T1000 (cell line): Measurements from ENCODE around the gene GPRIN2.
A peak's percentile ranks its signal among the peaks of the same experiment; 100 is the strongest.
"Not testable (repeated sequence)": the region's sequence is repeated elsewhere in the genome, so short reads cannot be mapped to it uniquely, and the experiment has no call there.

Experiments used
- DNase-seq: peaks from one replicate; lab custom pipeline; 2025; ENCODE audit warnings: mixed read lengths; lab: John Stamatoyannopoulos, UW

Gene GPRIN2

GRCh38 chr10:46537309-46537708 is 19.1 kb downstream of the GPRIN2 start:
- DNase-seq: no peak

GRCh38 chr10:46536781-46537180 is 19.7 kb downstream of the GPRIN2 start:
- DNase-seq: no peak

- DNase-seq: no peak
Measured at GRCh38 chr10:46536171-46536570, 20.3 kb downstream of the GPRIN2 start.

GRCh38 chr10:46534828-46535524 is 21.5 kb downstream of the GPRIN2 start:
- DNase-seq: no peak

- not testable (repeated sequence) for DNase-seq
Measured at GRCh38 chr10:46532256-46532655, 24.2 kb downstream of the GPRIN2 start.

- DNase-seq: peak; percentile 88
Measured at GRCh38 chr10:46530249-46531186, 25.9 kb downstream of the GPRIN2 start.

GRCh38 chr10:46529742-46530141 is 26.7 kb downstream of the GPRIN2 start:
- not testable (repeated sequence) for DNase-seq

- no peak for DNase-seq
Measured at GRCh38 chr10:46528675-46529615, 27.5 kb downstream of the GPRIN2 start.

GRCh38 chr10:46528171-46528671 is 28.2 kb downstream of the GPRIN2 start:
- no peak for DNase-seq

GRCh38 chr10:46527241-46527811 is 29.1 kb downstream of the GPRIN2 start:
- no peak for DNase-seq

- DNase-seq: no peak
Measured at GRCh38 chr10:46526682-46527038, 29.8 kb downstream of the GPRIN2 start.

- DNase-seq: no peak
Measured at GRCh38 chr10:46525824-46526681, 30.4 kb downstream of the GPRIN2 start.

GRCh38 chr10:46525177-46525823 is 31.2 kb downstream of the GPRIN2 start:
- peak; percentile 89 for DNase-seq

- peak; percentile 97 for DNase-seq
Measured at GRCh38 chr10:46524472-46525176, 31.8 kb downstream of the GPRIN2 start.

GRCh38 chr10:46523962-46524471 is 32.4 kb downstream of the GPRIN2 start:
- peak; percentile 97 for DNase-seq

GRCh38 chr10:46523119-46523961 is 33.1 kb downstream of the GPRIN2 start:
- peak; percentile 82 for DNase-seq

- no peak for DNase-seq
Measured at GRCh38 chr10:46522295-46523118, 34.0 kb downstream of the GPRIN2 start.
